Measurements from ENCODE around the gene CEP70.
"Not testable (repeated sequence)": the region's sequence is repeated elsewhere in the genome, so short reads cannot be mapped to it uniquely, and the experiment has no call there.

Gene CEP70

DNA sequence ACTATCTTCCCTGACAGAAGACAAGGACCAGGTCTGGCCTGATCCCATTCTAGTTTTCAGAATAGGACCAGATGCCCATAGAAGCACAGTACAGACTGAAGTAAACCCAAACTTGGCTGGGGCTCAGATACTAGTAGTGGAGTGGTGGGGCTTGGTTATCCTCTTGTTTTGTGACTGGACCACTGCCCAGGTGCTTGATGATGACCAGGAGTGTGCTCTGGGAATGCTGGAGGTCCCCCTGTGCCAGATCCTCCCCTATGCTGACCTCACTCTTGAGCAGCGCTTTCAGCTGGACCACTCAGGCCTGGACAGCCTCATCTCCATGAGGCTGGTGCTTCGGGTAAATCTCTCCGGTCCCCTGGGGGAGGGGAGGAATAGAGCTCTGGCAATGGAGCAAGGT lies 123.4 kb downstream of the CEP70 start:
- DNase-seq (ENCODE audit: low read depth), result no peak

DNA sequence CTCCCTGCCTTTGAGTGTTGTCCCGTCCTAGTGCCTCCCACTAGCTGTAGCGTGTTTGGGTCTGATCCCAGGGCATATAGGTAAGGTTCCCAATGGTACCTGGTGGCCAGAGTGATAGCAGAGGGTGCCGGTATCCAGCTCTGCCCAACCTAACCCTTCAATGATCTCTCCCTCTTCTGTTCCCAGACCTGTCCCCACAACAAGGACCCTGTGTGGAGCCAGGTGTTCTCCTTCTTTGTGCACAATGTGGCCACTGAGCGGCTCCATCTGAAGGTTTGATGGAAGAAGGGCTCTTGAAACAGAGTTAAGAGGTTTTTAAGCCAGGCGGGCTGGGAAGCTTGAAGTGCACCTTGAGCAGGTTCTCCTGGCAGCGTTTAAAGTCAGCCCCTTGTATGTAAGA lies 124.2 kb downstream of the CEP70 start:
- no peak for DNase-seq (ENCODE audit: low read depth)

DNA sequence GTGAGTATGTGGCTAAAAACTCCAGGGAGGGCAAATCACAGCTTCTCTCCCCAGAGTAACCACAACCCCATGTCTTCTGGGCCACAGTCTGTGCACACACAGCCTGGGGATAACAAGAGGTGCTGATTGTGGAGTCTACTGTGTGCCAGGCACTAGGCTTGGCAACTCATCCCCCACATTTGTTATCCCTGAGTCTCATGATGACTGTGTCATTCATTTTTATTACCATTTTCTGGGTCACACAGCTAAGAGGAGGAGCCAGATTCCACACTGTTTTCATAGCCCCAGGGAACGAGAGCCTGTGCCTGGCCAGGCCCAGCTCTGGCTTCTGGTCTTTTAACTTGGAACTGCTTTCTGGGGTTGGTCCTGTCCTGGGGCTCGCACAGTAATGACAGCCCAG lies 125.2 kb downstream of the CEP70 start:
- DNase-seq (ENCODE audit: low read depth), result no peak

DNA sequence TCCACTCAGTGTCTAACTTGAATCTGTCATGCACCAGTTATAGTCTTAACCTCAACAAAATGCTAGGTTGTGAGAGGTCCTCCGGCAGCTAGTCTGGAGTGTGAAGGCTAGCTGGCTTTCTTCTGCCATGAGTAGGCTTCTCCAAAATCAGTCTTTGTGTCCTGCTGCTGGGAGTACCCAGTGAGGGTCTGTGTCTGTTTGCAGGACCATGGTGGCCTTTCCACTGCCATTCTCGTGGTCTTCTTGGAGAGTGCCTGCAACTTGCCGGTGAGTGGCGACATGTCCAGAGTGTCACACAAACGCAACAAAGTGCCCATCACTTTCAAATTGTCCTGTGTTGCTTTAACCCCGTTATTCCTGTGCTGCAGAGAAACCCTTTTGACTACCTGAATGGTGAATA lies 125.6 kb downstream of the CEP70 start:
- DNase-seq (ENCODE audit: low read depth), result no peak

DNA sequence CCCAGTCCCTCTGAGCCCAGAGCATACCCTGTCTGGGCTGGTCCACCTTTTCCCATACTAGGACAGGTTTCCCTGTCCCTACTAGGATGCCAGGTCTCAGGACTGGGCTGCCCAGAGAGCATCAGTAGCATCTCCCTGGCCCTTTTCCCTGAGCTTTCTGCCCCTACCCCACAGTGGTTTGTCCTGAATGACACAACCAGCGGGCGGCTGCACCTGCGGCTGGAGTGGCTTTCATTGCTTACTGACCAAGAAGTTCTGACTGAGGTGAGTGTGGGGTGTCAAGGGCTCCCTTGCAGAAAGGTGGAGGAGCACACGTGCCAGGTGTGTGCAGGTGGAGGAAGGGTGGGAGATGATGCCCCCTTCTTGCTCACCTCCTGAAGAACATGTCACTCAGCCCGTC lies 126.1 kb downstream of the CEP70 start:
- DNase-seq (ENCODE audit: low read depth), result no peak

DNA sequence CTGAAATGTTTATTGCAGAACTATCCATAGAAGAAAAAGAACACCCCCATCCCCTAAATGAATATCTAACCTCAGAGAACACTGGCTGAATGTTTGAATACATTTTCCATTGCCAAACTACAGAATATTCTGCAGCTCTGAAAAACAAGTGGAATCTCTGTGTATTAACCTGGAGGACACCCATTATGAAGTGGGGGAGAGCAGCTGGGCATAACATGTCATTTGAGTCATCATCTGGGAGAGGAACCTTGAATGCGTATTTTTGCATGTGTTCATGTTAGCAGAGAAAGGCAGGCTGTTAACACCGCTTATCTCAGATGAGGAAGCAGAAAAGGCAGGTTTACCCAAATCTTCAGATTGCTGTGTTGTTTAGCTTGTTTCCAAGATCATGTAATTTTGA lies 128.1 kb downstream of the CEP70 start:
- DNase-seq (ENCODE audit: low read depth), result no peak

DNA sequence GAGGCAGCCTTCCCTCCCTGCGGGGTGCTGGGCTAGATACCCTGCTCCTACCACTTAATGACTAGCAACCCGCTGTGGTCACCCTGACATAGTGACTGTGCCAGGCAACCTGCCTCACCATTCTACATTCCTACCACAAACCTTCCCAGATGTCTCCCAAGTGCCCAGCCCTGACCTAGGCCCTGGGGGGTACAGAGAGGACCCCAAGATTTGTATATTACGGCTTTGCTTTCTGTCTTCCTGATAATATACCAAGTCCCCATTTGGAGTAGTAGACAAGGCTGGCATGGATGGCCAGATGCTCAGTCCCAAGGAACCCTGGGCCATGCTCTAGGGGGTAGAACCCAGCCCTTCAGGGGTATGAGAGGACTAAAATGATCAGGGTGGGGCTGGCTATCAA lies 128.6 kb downstream of the CEP70 start:
- DNase-seq (ENCODE audit: low read depth), result no peak

DNA sequence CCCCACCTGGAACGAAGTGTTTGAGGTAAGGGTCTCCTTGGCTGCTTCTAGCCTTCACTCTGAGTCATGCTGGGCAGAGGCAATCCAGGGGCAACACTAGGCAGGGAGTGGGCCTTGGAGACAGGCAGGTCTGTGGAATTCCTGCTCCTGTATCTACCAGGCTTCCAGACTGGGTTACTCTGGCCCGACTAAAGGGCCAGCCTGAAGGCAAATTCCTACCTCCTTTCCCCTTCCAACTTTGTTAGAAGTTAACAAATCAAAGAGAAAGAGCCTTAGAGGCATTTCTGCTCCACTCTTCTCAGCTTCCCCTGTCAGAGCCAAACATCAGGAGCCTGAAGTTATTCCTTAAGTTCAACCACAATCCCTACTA lies 129.6 kb downstream of the CEP70 start:
- DNase-seq (ENCODE audit: low read depth), result no peak

DNA sequence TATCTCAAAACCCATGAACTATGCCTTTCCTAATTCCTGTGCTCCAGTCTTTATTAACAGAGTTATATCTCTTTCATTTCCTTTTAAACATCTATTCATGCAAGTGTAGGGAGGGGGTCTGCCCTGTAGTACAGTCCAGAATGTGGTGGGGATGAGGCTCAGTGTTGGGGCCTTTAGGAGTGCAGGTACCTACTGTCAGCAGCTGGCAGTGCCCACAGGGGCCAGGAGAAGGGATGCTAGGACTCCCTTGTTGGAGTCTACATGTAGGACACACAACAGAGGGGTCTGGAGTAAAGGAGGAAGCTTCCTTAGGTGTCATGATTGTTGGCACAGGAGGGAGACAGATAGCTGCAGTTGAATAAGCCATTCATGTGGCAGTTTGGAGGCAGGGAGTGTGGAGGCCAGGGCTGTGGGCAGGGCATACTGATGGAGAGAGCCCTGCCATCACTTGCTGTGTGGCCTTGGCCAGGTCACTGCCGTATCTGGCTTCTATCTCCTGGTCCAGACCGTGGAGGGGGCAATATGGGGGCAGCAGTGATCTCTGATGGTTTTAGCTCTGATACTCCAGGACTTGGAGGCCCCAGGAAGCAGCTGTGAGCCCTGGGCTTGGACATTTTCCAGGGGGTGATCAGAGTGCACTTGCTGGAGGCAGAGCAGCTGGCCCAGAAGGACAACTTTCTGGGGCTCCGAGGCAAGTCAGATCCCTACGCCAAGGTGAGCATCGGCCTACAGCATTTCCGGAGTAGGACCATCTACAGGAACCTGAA lies 130.2 kb downstream of the CEP70 start:
- no peak for DNase-seq (ENCODE audit: low read depth)

DNA sequence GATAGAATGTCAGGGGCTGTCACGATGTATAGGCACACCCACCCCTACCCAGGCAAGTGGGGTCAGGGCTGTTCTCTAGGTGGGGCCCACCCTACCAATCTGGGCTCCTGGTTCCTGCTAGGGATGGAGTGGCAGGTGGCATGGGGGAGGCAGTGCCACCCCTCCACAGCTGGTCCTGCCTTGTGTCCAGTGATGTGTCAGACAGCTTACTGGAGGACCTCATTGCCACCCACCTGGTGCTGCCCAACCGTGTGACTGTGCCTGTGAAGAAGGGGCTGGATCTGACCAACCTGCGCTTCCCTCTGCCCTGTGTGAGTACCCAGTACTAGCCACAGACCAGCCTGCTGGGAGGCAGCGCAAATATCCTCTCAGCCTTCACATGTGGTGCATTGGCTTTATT lies 132.2 kb downstream of the CEP70 start:
- DNase-seq (ENCODE audit: low read depth), result no peak

DNA sequence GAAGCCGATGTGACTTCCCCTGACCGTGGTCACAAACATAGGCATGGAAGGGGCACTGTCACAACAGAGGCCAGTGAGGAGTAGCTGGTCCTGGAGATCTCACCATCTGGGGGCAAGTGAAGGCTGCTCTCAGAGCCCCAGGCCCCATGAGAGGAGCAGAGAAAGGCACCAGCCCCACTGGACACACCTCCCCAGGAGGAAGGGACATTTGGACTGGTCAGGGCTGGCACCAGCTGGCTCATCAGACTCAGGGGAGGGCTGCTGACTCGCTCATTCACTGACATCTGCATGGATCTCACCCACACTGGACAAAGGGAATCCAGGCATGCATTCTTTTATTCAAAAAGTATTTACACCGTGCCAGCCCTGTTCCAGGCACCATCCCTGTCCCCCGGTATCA lies 132.8 kb downstream of the CEP70 start:
- no peak for DNase-seq (ENCODE audit: low read depth)

DNA sequence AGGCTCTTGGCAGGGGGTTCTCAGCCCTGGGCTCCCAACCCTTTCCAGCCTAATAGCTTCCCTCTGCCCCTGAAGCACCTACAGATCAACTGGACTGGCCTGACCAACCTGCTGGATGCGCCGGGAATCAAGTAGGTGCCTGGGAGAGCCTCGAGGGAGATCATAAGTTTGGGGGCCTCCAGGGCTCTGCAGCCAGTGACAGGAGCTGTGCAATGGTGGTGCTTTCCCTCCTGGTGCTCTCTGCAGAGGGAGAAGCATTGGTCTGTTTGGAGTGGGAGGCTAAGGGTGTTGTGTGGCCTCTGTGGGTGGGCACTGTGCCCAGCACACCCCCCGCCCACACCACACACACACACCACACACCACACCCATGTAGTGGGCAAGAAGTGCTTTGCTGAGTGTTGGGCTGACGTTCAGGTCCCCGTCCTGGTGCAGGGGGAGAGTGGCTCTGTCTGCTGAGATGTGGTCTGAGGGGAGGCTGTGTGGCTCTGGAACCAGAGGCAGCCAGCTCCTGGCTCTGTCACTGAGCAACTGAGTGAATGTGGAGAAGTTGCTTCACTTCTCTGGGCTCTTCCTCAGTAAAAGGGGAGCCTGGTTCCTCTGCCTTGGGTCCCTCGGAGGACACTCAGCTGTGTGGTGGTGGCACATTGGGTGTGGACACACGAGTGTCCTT lies 133.4 kb downstream of the CEP70 start:
- no peak for DNase-seq (ENCODE audit: low read depth)

DNA sequence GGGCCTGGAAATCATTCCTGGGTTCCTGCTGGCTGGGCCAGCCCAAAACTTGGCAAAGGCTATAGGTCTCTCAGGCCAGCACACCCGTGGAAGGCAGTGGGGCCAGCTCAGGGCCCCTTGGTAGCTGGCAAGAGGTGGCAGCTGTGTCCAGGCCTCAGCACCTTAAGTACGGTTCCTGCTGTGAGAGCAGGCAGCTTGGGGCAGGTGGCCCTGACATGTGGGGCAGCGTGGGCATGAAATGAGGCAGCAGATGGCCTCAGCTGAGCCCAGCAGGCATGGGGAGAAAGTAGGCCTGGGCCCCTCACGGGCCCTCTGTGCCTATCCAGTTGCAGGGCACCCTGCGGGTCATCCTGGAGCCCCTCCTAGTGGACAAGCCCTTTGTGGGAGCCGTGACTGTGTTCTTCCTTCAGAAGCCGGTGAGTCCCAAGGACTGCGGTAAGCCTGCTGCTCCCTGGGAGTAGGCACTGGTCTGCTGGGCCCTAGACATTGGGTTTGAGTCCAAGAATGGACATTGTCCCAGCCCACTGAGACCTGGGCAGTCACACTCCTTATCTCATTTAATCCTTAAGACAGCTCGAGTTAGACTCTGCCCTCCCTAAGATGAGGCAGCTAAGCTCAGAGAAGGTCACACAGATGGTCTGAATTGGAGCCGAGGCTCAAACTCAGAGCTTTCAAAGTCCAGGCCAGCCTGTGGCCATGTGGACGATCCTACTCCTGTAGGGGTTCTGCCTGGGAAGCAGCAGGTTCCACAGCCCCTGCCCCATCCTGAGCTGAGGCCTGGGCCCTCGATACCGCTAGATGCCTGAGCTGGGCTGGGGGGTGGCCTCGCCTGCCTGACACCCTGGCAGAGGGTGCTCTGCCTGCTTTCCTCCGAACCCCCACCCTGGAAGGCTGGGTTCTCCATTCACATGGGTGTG lies 134.2 kb downstream of the CEP70 start:
- no peak for DNase-seq (ENCODE audit: low read depth)

DNA sequence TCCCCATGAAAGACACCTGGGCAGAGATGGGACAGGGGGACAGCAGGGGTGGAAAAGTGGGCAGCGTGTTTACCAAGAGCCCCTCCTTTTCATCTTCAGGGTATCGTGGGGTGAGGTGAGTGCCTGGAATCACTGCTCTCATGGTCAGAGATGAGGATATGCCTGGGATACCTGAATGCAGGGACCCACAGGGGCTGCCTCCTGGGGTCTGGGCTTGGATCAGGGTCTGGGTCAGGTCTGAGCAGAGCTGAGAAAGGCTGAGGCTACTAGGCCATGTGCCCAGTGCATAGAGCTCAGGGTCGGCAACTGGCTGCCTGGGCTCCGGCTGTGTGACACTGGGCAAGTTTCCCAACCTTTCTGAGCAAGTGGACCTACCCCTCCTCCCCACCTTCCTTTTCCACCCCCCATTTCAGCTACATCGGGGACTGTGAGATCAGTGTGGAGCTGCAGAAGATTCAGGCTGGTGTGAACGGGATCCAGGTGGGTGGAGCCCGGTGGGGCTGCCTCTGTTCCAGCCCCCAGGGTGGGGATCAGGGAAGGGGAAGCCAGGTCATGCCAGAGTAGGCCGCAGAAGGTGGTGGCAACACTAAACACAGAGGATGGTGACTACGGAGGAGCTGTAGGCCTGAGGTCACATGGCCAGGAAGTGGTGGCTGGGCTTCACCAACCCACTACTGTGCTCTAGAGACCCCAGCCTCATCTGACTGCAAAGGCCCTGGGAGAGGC lies 135.1 kb downstream of the CEP70 start:
- no peak for DNase-seq (ENCODE audit: low read depth)

DNA sequence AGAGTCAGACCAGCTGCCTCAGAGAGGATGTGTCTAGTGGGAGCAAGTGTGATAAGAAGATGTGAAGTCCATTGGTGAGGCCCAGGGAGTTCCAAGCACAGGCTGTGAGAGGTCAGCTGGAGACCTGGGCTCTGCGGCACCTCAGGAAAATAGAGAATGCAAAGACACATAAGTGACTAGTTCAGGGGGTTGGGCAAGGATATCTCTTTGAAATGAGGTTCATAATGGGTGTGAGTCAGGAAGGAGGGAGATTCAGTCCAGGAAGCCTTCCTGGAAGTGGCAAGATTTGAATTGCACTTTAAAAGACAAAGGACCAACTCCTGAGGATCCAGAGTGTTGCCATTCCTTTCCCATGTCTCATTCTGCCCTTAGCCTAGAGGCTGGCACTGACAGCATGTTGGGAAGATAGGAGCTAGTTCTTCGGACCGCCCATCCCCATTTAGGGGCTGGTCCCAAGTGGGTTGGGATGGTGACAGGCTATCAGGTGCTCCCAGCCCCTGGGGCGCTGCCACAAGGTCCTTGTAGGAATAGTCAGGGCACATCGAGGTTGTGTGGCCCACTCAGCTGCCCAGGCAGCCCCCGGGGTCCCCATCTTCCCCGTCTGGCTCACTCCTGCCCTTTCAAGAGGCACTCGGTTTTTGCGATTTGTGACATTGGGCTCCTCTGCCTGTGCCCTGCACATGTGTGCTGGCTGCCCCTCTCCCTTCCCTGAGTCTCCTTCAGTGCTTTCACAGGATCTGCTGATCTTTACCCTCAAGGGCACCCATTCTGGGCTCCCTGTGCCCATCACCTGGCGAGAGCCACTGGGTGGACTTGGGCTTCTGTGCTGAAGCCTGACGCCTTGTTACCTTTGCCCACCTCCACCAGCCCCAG lies 136.0 kb downstream of the CEP70 start:
- no peak for DNase-seq (ENCODE audit: low read depth)

DNA sequence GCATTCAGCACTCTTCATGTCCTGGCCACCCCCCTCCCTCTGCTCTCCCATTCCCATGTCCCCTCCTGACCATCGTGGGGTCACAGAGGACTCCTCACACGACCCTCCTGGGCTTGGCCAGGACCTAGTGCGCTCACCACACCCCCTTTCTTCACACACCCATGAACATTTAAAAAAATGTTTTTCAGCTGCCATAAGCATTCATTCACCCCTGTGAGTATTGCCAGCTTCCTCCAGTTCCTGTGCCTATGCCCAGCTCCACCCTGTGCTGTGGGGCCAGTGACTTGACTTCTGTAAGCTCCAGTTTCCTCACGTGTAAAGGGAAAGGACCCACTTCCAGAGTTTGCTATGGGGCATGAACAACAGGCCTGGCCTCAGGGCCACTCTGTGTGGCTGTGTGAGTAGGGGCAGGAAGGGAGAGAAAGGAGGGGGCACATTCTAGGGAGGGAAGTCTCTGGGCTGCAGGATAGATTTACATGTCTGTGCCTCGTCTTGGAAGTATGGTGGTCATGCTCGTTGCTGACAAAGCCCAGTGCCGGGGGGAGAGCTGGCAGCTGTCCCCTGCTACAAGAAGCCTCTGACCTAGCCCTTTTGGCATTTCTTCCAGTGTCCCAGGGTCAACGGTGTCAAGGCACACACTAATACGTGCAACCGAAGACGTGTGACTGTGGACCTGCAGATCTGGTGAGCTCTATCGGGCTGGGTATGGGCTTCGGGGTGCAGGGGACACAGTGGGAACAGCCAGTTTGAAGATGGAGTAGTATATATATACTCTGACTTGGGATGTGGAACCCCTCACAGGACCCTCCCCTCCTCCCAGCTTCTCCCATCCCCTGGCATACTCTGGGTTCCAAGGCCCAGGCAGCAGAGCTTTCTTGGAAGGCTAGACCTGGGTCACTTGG lies 136.8 kb downstream of the CEP70 start:
- no peak for DNase-seq (ENCODE audit: low read depth)

DNA sequence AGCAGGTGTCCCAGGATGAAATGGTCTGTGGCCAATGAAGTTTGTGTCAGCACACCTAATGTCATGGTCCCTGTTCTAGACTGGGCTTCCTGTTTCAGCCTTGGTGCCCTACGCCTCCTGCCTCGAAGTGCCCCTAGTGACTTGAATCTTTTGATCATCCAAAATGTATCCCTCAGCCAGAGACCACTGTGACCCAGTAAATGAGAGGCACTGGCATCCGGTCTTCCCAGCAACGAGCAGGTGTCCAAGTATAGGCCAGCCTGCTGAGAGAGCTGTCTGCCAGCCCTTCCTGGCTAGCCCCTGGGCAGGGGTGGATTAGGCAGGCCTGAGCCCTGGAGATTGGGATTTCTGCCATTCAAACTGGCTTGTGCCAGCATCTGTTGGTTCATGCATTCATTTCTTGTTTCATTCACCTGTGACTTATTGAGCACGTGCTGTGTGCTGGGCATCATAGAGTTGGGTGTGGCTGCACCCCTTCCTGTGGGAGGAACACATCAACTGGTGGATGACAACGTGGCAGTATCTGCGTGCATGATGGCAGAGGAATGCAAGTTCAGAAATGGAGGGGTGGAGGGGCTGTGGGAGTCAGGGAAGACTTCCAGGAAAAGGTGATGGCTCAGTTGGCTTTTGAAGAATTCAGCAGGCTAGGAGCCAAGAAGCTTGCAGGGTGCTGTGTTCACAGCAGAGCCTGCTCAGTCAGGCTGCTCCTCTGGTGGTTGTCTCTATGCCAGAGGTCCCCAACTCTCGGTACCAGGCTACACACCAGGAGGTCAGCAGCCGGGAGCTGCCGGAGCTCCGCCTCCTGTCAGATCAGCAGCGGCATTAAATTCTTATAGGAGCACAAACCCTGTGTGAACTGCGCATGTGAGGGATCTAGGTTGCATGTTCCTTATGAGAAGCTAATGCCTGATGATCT lies 138.0 kb downstream of the CEP70 start:
- no peak for DNase-seq (ENCODE audit: low read depth)

DNA sequence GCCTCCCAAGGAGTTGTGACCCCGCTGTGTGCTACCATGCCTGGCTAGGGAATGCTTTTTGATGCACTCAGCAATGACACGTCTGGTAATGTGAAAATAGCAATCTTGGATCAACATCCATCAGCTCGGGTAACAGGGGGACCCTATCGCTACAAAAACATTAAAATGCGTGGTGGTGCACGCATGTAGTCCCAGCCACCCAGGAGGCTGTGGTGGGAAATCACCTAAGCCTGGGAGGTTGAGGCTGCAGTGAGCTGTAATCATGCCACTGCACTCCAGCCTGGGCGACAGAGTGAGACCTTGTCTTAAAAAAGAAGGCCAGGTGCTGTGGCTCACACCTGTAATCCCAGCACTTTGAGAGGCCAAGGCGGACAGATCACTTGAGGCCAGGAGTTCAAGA lies 140.1 kb downstream of the CEP70 start:
- DNase-seq (ENCODE audit: low read depth), result not testable (repeated sequence)

DNA sequence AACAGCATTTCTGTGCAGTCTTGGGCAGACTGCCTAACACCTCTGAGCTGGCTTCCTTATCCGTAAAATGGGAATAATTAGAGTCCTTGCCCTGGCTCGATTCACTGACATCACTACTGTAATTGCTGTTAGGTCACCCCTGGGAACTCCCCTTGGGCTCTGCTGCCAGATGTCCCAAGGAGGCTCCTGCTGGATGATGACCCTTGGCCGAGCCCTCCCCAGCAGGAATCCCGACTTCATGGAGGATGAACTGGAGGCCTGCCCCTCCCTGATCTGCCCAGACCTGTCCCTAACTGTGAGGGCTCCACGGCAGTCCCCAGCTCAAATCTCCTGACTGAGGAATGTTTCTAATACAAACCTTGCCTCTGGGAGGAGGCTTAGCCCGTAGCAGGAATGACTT lies 141.6 kb downstream of the CEP70 start:
- no peak for DNase-seq (ENCODE audit: low read depth)
